ENCODE results near the gene A4GNT. TPM values are rescaled to one million over a fixed set of nuclear protein-coding genes. Genes with fewer than 3 reads are reported as not detected.

The A4GNT gene
- total RNA-seq, 1 donor from 2014 or later: not detected

- DNase-seq (no peak), ATAC-seq (ENCODE audit: low read depth) (no peak)
- no peak for TF ChIP-seq CTCF (IDR thresholded peaks at IDR 0.05)
- no peaks in the 10 kb centered on the region for H3K9me3 Mint-ChIP-seq
- no peaks in the 10 kb centered on the region for H3K36me3 Mint-ChIP-seq (ENCODE audit: low read depth)
- intact Hi-C loops (cut with micrococcal nuclease): no loop called here
- POLR2A ChIA-PET: no interaction called here
- CTCF ChIA-PET: no interaction called here
- H3K27me3 Mint-ChIP-seq: peaks cover 20% of the 10 kb centered on the region
- H3K4me1 Mint-ChIP-seq: no peaks in the 10 kb centered on the region
- no peak overlapping the region for H3K4me3 Mint-ChIP-seq
- no peak overlapping the region for H3K27ac Mint-ChIP-seq
Measured at GRCh38 chr3:138084196-138084595, 48.0 kb downstream of the A4GNT start.

DNA sequence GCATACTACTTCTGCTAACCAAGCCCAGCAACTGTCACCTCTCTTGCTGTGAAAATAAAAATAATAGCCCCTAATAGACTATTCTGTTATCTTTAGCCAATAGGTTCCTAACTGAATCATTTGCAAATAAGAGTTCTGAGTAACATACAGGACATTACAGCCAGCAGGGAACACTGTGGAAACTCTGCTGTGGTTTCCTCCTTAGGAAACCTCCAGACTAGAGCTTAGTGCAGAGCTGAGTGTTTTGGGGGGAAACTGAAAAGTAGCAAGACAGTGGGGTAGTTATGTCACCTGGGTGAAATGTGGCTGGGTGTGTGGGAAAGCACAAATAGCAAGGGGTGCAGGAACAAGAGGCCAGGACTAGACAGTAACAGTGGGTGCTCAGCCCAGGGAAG is 49.2 kb downstream of the A4GNT start:
- ATAC-seq (ENCODE audit: low read depth) (no peak), DNase-seq (no peak)
- Mint-ChIP-seq H3K27ac (no peak overlapping the region), H3K36me3 (ENCODE audit: low read depth) (no peaks in the 10 kb centered on the region), H3K4me1 (no peaks in the 10 kb centered on the region), H3K4me3 (no peak overlapping the region), H3K27me3 (peaks cover 20% of the 10 kb centered on the region), H3K9me3 (no peaks in the 10 kb centered on the region)
- POLR2A ChIA-PET: no interaction called here
- intact Hi-C loops (cut with micrococcal nuclease): no loop called here
- no peak for TF ChIP-seq CTCF (IDR thresholded peaks at IDR 0.05)
- CTCF ChIA-PET: no interaction called here

DNA sequence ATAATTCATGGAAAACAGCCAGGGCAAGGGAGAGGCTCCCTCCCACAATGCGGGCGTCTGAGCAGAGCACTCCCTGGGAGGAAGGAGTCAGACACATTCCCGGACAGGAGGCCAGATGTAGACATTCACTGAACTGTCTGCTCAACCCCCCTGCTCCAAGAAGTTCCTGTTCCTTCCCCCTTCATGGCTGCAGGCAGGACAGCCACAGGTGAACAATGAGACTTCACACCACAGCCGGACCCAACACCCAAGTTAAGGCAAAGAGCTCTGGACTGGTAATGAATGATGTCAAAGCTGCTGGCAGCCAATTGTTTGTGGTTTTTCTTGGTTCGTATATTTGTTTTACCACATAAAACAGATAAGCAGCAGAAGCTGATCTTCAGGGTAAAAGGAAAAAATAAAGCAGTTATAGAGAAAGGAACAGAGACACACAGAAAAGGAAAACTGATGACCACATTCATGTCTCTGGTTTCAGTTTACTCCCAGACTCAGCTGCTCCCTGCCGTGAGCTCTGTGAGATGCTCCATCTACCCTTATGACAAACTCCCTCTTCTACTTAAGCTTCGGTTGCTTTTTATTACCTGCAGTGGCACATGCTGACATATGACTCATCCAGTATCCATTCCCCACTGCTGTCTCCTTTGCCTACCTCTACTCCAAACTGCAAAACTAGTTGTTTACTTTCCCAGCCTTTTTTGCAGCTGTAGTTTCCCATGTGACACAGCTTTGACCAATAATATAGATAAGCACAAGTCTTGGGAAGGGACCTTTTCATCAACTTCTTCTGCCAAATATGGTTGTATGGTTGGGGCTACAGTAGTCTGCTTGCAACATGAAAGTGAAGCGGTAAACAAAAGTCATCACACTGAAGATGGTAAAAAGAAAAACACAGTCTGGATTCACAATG is 49.9 kb downstream of the A4GNT start:
- Mint-ChIP-seq H3K9me3 (no peaks in the 10 kb centered on the region), H3K36me3 (ENCODE audit: low read depth) (no peaks in the 10 kb centered on the region), H3K27ac (no peak overlapping the region), H3K4me1 (no peaks in the 10 kb centered on the region), H3K4me3 (no peak overlapping the region), H3K27me3 (peaks cover 20% of the 10 kb centered on the region)
- CTCF ChIA-PET: no interaction called here
- DNase-seq (no peak), ATAC-seq (ENCODE audit: low read depth) (no peak)
- POLR2A ChIA-PET: no interaction called here
- TF ChIP-seq CTCF (IDR thresholded peaks at IDR 0.05): no peak
- intact Hi-C loops (cut with micrococcal nuclease): no loop called here

- H3K4me1 Mint-ChIP-seq: no peaks in the 10 kb centered on the region
- TF ChIP-seq CTCF (IDR thresholded peaks at IDR 0.05): no peak
- no peak overlapping the region for H3K27ac Mint-ChIP-seq
- no peaks in the 10 kb centered on the region for H3K9me3 Mint-ChIP-seq
- H3K4me3 Mint-ChIP-seq: no peak overlapping the region
- H3K27me3 Mint-ChIP-seq: peaks cover 20% of the 10 kb centered on the region
- intact Hi-C loops (cut with micrococcal nuclease): no loop called here
- ChIA-PET POLR2A (no interaction called here), CTCF (interaction anchor here (1.4 kb wide), 1 partner anchor 12 kb away, joined by 3 read pairs; no protein-coding TSS in a partner anchor)
- ATAC-seq (ENCODE audit: low read depth) (no peak), DNase-seq (no peak)
- no peaks in the 10 kb centered on the region for H3K36me3 Mint-ChIP-seq (ENCODE audit: low read depth)
Measured at GRCh38 chr3:138081371-138082084, 50.7 kb downstream of the A4GNT start.

- ATAC-seq (ENCODE audit: low read depth): no peak
- intact Hi-C loops (cut with micrococcal nuclease): no loop called here
- ChIA-PET CTCF (interaction anchor here (1.4 kb wide), 1 partner anchor 11 kb away, joined by 3 read pairs; no protein-coding TSS in a partner anchor), POLR2A (no interaction called here)
- DNase-seq: no peak
- Mint-ChIP-seq H3K27ac (no peak overlapping the region), H3K27me3 (peaks cover 20% of the 10 kb centered on the region), H3K4me1 (no peaks in the 10 kb centered on the region), H3K36me3 (ENCODE audit: low read depth) (no peaks in the 10 kb centered on the region), H3K9me3 (no peaks in the 10 kb centered on the region), H3K4me3 (no peak overlapping the region)
- TF ChIP-seq CTCF (IDR thresholded peaks at IDR 0.05): no peak
Measured at GRCh38 chr3:138079901-138080300, 52.3 kb downstream of the A4GNT start.
